ENCODE data around the gene RNF113A. TPM values are rescaled to one million over a fixed set of nuclear protein-coding genes. Genes with fewer than 3 reads are reported as not detected.

RNF113A gene
- total and polyA plus RNA-seq, 2 experiments from 2014 or later: 10.2 to 23.3 TPM

DNA sequence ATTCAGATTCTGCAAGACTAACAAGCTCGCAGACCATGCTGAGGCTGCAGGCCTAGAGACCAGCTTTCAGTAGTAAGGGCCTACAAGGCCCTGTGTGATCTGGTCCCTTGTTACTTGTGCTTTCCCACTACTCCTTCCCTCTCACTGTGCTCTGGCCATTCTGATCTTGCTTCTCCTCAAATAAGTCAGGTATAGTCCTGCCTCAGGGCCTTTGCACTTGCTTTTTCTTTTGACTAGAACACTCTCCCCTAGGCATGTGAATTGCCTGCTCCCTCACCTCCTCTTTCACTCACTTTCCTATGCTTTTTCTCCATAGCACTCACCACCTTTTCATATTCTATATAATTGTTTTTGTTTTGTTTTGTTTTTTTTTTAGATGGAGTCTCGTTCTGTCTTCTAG lies 46.3 kb upstream of the RNF113A start:
- H3K4me2 ChIP-seq: no peak overlapping the region
- no peak for DNase-seq (ENCODE audit: low spot score)
- H3F3A ChIP-seq (replicated peaks; ENCODE audit: low read depth): no peaks in the 10 kb centered on the region
- Mint-ChIP-seq H3K27me3 (ENCODE audit: insufficient read depth, low read depth, poor library complexity) (no peaks in the 10 kb centered on the region), H3K9me3 (no peaks in the 10 kb centered on the region), H3K4me1 (no peaks in the 10 kb centered on the region), H3K27ac (no peak overlapping the region), H3K36me3 (ENCODE audit: low read depth) (no peaks in the 10 kb centered on the region), H3K4me3 (no peak overlapping the region)
- no peak for TF ChIP-seq ZNF114 (CRISPR knock-in tag; IDR thresholded peaks at IDR 0.05)
- TF ChIP-seq ETS1 (IDR thresholded peaks at IDR 0.05): no peak
- no peak for TF ChIP-seq NANOG (IDR thresholded peaks at IDR 0.05; ENCODE audit: borderline replicate concordance)
- TF ChIP-seq POLR2AphosphoS5 (IDR thresholded peaks at IDR 0.05; ENCODE audit: low read depth): no peak
- no peaks in the 10 kb centered on the region for H3K4me1 ChIP-seq (ENCODE audit: insufficient read depth)
- ATAC-seq: no peak
- H3K9me2 ChIP-seq (ENCODE audit: insufficient read depth): no peaks in the 10 kb centered on the region
- no peaks in the 10 kb centered on the region for H4K20me1 ChIP-seq (replicated peaks; ENCODE audit: insufficient read depth)
- no peak overlapping the region for H2AFZ ChIP-seq
- no peaks in the 10 kb centered on the region for H3K79me2 ChIP-seq (replicated peaks; ENCODE audit: insufficient read depth)
- H3K4me3 ChIP-seq: no peak overlapping the region
- H3K36me3 ChIP-seq (ENCODE audit: insufficient read depth): no peaks in the 10 kb centered on the region
- no peak overlapping the region for H3K27ac ChIP-seq (ENCODE audit: low read depth)
- no peaks in the 10 kb centered on the region for H3K27me3 ChIP-seq (ENCODE audit: insufficient read depth)

DNA sequence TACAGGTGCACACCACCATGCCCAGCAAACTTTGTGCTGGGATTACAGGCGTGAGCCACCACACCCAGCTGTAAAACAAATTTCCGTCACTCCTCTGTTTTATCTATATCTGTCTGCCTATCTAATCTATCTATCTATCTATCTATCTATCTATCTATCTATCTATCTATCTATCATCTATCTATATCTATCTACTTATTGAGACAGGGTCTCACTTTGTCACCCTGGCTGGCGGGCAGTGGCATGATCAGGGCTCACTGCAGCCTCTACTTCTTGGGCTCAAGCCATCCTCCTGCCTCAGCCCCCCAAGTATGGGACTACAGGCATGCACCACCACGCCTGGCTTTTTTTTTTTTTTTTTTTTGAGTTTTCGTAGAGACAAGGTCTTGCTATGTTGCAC lies 44.8 kb upstream of the RNF113A start:
- Mint-ChIP-seq H3K4me3 (no peak overlapping the region), H3K9me3 (no peaks in the 10 kb centered on the region), H3K36me3 (ENCODE audit: low read depth) (no peaks in the 10 kb centered on the region), H3K27ac (no peak overlapping the region), H3K4me1 (no peaks in the 10 kb centered on the region), H3K27me3 (ENCODE audit: insufficient read depth, low read depth, poor library complexity) (no peaks in the 10 kb centered on the region)
- Histone ChIP-seq H2AFZ (no peak overlapping the region), H3K4me2 (no peak overlapping the region), H3K36me3 (ENCODE audit: insufficient read depth) (no peaks in the 10 kb centered on the region), H3K27me3 (ENCODE audit: insufficient read depth) (no peaks in the 10 kb centered on the region), H3F3A (replicated peaks; ENCODE audit: low read depth) (no peaks in the 10 kb centered on the region), H3K27ac (ENCODE audit: low read depth) (no peak overlapping the region), H3K9me2 (ENCODE audit: insufficient read depth) (no peaks in the 10 kb centered on the region), H3K79me2 (replicated peaks; ENCODE audit: insufficient read depth) (no peaks in the 10 kb centered on the region), H3K4me1 (ENCODE audit: insufficient read depth) (no peaks in the 10 kb centered on the region), H4K20me1 (replicated peaks; ENCODE audit: insufficient read depth) (no peaks in the 10 kb centered on the region), H3K4me3 (no peak overlapping the region)
- no peak for DNase-seq (ENCODE audit: low spot score)
- no peak for ATAC-seq
- no peak for TF ChIP-seq STAT1 (IDR thresholded peaks at IDR 0.05; ENCODE audit: unreplicated experiment)
- no peak for TF ChIP-seq JUNB (IDR thresholded peaks at IDR 0.05; ENCODE audit: unreplicated experiment)

GRCh38 chrX:119900976-119901375 lies 29.4 kb upstream of the RNF113A start:
- no peak overlapping the region for H3K27ac Mint-ChIP-seq
- H3K27me3 ChIP-seq (ENCODE audit: insufficient read depth): no peaks in the 10 kb centered on the region
- no peak for TF ChIP-seq JUNB (IDR thresholded peaks at IDR 0.05; ENCODE audit: unreplicated experiment)
- TF ChIP-seq, protein P1, sequence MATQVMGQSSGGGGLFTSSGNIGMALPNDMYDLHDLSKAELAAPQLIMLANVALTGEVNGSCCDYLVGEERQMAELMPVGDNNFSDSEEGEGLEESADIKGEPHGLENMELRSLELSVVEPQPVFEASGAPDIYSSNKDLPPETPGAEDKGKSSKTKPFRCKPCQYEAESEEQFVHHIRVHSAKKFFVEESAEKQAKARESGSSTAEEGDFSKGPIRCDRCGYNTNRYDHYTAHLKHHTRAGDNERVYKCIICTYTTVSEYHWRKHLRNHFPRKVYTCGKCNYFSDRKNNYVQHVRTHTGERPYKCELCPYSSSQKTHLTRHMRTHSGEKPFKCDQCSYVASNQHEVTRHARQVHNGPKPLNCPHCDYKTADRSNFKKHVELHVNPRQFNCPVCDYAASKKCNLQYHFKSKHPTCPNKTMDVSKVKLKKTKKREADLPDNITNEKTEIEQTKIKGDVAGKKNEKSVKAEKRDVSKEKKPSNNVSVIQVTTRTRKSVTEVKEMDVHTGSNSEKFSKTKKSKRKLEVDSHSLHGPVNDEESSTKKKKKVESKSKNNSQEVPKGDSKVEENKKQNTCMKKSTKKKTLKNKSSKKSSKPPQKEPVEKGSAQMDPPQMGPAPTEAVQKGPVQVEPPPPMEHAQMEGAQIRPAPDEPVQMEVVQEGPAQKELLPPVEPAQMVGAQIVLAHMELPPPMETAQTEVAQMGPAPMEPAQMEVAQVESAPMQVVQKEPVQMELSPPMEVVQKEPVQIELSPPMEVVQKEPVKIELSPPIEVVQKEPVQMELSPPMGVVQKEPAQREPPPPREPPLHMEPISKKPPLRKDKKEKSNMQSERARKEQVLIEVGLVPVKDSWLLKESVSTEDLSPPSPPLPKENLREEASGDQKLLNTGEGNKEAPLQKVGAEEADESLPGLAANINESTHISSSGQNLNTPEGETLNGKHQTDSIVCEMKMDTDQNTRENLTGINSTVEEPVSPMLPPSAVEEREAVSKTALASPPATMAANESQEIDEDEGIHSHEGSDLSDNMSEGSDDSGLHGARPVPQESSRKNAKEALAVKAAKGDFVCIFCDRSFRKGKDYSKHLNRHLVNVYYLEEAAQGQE (IDR thresholded peaks at IDR 0.05; ENCODE audit: unreplicated experiment): no peak
- no peak for TF ChIP-seq CTCF (conservative IDR thresholded peaks at IDR 0.05; ENCODE audit: low read depth in 2 of 2)
- TF ChIP-seq CREB1 (CRISPR knock-in tag; IDR thresholded peaks at IDR 0.05; ENCODE audit: low read depth): no peak
- TF ChIP-seq ETS1 (IDR thresholded peaks at IDR 0.05): no peak
- no peak for TF ChIP-seq ZNF114 (CRISPR knock-in tag; IDR thresholded peaks at IDR 0.05)
- no peak for TF ChIP-seq EZH2phosphoT487 (IDR thresholded peaks at IDR 0.05; ENCODE audit: unreplicated experiment)
- no peak for TF ChIP-seq POLR2AphosphoS5 (IDR thresholded peaks at IDR 0.05; ENCODE audit: low read depth)
- TF ChIP-seq NANOG (IDR thresholded peaks at IDR 0.05; ENCODE audit: borderline replicate concordance): no peak
- no peak for TF ChIP-seq EZH2 (IDR thresholded peaks at IDR 0.05; ENCODE audit: low read depth, unreplicated experiment)

More at GRCh38 chrX:119900976-119901375, 29.4 kb upstream of the RNF113A start:
- Histone ChIP-seq H3K4me1 (ENCODE audit: insufficient read depth) (no peaks in the 10 kb centered on the region), H3K4me3 (no peak overlapping the region), H4K20me1 (replicated peaks; ENCODE audit: insufficient read depth) (no peaks in the 10 kb centered on the region), H3K27ac (ENCODE audit: low read depth) (no peak overlapping the region), H3K4me2 (no peak overlapping the region), H3K9me2 (ENCODE audit: insufficient read depth) (no peaks in the 10 kb centered on the region), H3F3A (replicated peaks; ENCODE audit: low read depth) (no peaks in the 10 kb centered on the region), H3K79me2 (replicated peaks; ENCODE audit: insufficient read depth) (no peaks in the 10 kb centered on the region), H3K36me3 (ENCODE audit: insufficient read depth) (no peaks in the 10 kb centered on the region), H2AFZ (no peak overlapping the region)
- no peak overlapping the region for H3K4me3 Mint-ChIP-seq
- no peaks in the 10 kb centered on the region for H3K36me3 Mint-ChIP-seq (ENCODE audit: low read depth)
- no peaks in the 10 kb centered on the region for H3K9me3 Mint-ChIP-seq
- peaks cover 2% of the 10 kb centered on the region; the same call in 2 of the 3 replicates for H3K4me1 Mint-ChIP-seq
- DNase-seq (ENCODE audit: low spot score): no peak
- H3K27me3 Mint-ChIP-seq (ENCODE audit: insufficient read depth, low read depth, poor library complexity): peaks cover 2% of the 10 kb centered on the region
- ATAC-seq: no peak
